Lung (tissue), 12 donors: ENCODE results near the gene EHBP1. TPM values are rescaled to one million over a fixed set of nuclear protein-coding genes. Genes with fewer than 3 reads are reported as not detected.
"Not testable (repeated sequence)": the region's sequence is repeated elsewhere in the genome, so short reads cannot be mapped to it uniquely, and the experiment has no call there.

Source experiments
- ATAC-seq: fragments of 200-7000 bp; cut with Tn5 transposase; one replicate; pipeline ENCODE4 v1.9.1; 2020; ENCODE audit warnings: moderate number of reproducible peaks; ENCODE audit not compliant: insufficient read depth, low FRiP score
- DNase-seq, 3 donors: peaks; one replicate each; pipeline ENCODE4 v3.0.0-alpha.2; 2013 to 2017
- H3K27ac ChIP-seq, 2 donors: one replicate each; pipeline ENCODE4 v1.5.1; 2013; ENCODE audit warnings: mild to moderate bottlenecking in 2 of 2, moderate library complexity in 2 of 2, control low read depth in 1 of 2, inconsistent platforms in 1 of 2, low read depth in 1 of 2, low read length in 1 of 2
- H3K27me3 ChIP-seq, 3 donors: one replicate each; pipeline ENCODE4 v1.5.1; 2013; ENCODE audit warnings: low read length in 2 of 3; ENCODE audit not compliant: control insufficient read depth in 3 of 3, insufficient read depth in 3 of 3
- H3K36me3 ChIP-seq, 4 donors: one replicate each; pipeline ENCODE4 v1.5.1; 2013; ENCODE audit warnings: low read length in 4 of 4, mild to moderate bottlenecking in 1 of 4, moderate library complexity in 1 of 4; ENCODE audit not compliant: control insufficient read depth in 4 of 4, insufficient read depth in 4 of 4
- H3K4me1 ChIP-seq, 5 donors: one replicate each; pipeline ENCODE4 v1.5.1; 2013; ENCODE audit warnings: low read length in 5 of 5, mild to moderate bottlenecking in 2 of 5, moderate library complexity in 1 of 5; ENCODE audit not compliant: control insufficient read depth in 5 of 5, insufficient read depth in 5 of 5
- H3K4me3 ChIP-seq: one replicate; pipeline ENCODE4 v1.5.1; 2013; ENCODE audit warnings: mild to moderate bottlenecking, control low read depth, moderate library complexity
- H3K9ac ChIP-seq, 2 donors: one replicate each; pipeline ENCODE4 v1.5.1; 2013; ENCODE audit warnings: low read length in 2 of 2, control low read depth in 1 of 2; ENCODE audit not compliant: insufficient read depth in 1 of 2
- H3K9me3 ChIP-seq, 4 donors: one replicate each; pipeline ENCODE4 v1.5.1; 2013; ENCODE audit warnings: low read length in 3 of 4, mild to moderate bottlenecking in 1 of 4, moderate library complexity in 1 of 4; ENCODE audit not compliant: control insufficient read depth in 4 of 4, insufficient read depth in 3 of 4
- CTCF ChIP-seq: IDR thresholded peaks from 2 replicates; pipeline ENCODE4 v1.5.1; 2012; ENCODE audit warnings: mild to moderate bottlenecking; ENCODE audit errors: control extremely low read depth, extremely low read depth
- WGBS, 2 donors: extraction: QIAGEN DNeasy Blood & Tissue Kit; methylation state at CpG; one replicate each; pipeline ENCODE4 v1.1.7; 2013; 5-methylcytosine and 5-hydroxymethylcytosine counted together
- polyA plus RNA-seq, 2 donors: library from polyadenylated mRNA; stranded (reverse); fragments of 200-250 nt; gene quantifications; one replicate each; pipeline ENCODE4 v1.2.1, GENCODE V29; 2013
- total RNA-seq, 2 donors: library from RNA; depleted of rRNA in 1 of 2; stranded (reverse); fragments of >200 nt in 1 of 2; gene quantifications; one replicate each; pipeline ENCODE4 v1.2.1, GENCODE V29; 2014 to 2021
- donor health status: control.
- donor health status: control.
- donor health status: Bipolar disorder and iron deficiency.
- donor health status: healthy.
- donor health status: DM: yes; HTN: yes; CAD: no.

Gene EHBP1
- total and polyA plus RNA-seq, 4 donors: 7.9 to 83.2 (median 22.7) TPM

- TF ChIP-seq CTCF: no peak
- ATAC-seq: no peak
- 93 to 100% methylated on average over 1 of the region's 1 CpG for WGBS, 2 donors
Measured at GRCh38 chr2:62711832-62712494, 6.5 kb downstream of the EHBP1 start.

GRCh38 chr2:62713196-62713595 lies 7.7 kb downstream of the EHBP1 start:
- H3K27ac ChIP-seq, H3K4me3 ChIP-seq, H3K36me3 ChIP-seq, H3K9ac ChIP-seq, H3K27me3 ChIP-seq, H3K9me3 ChIP-seq, ATAC-seq, DNase-seq: not testable (repeated sequence)
- 94 to 95% methylated on average over 3 of the region's 3 CpGs for WGBS, 2 donors
- H3K4me1 ChIP-seq: peaks cover 0 to 19% (median 3%) of the 10 kb centered on the region in 5 donors

More at GRCh38 chr2:62711832-62712494, 6.5 kb downstream of the EHBP1 start:
- Histone ChIP-seq H3K4me3 (no peak overlapping the region), H3K27ac (no peak overlapping the region), H3K4me1 (peaks cover 0 to 20% (median 7%) of the 10 kb centered on the region in 5 donors), H3K27me3 (no peaks in the 10 kb centered on the region), H3K9ac (no peak overlapping the region), H3K9me3 (no peaks in the 10 kb centered on the region), H3K36me3 (peaks cover 0 to 6% (median 6%) of the 10 kb centered on the region in 4 donors)
- DNase-seq: no peak

- Histone ChIP-seq H3K9me3 (no peaks in the 10 kb centered on the region), H3K27ac (no peak overlapping the region), H3K4me1 (peaks cover 0 to 16% (median under 1%) of the 10 kb centered on the region in 5 donors), H3K27me3 (no peaks in the 10 kb centered on the region), H3K4me3 (no peak overlapping the region), H3K36me3 (peaks cover 0 to 5% (median 2%) of the 10 kb centered on the region in 4 donors), H3K9ac (no peak overlapping the region)
- DNase-seq (no peak), ATAC-seq (no peak)
- no peak for TF ChIP-seq CTCF
Measured at GRCh38 chr2:62713837-62714236, 8.3 kb downstream of the EHBP1 start.

- ATAC-seq: no peak
- Histone ChIP-seq H3K4me1 (peaks cover 0 to 10% (median 0%) of the 10 kb centered on the region in 5 donors), H3K9ac (no peak overlapping the region), H3K36me3 (peaks cover 0 to 5% (median 0%) of the 10 kb centered on the region in 4 donors), H3K27ac (no peak overlapping the region), H3K4me3 (no peak overlapping the region), H3K27me3 (no peaks in the 10 kb centered on the region), H3K9me3 (no peaks in the 10 kb centered on the region)
- TF ChIP-seq CTCF: no peak
- 88 to 96% methylated on average over 4 of the region's 4 CpGs for WGBS, 2 donors
- DNase-seq: no peak
Measured at GRCh38 chr2:62716768-62717167, 11.3 kb downstream of the EHBP1 start.
